Thyroid gland (tissue), 4 donors: ENCODE data around the gene PDCD4.

Experiments used
- CTCF ChIP-seq, 6 experiments: fragments of 200-600 bp in 3 of 6; fragments of 450-650 bp in 3 of 6; sonication (generic) in 3 of 6; IDR thresholded peaks; one replicate each; pipeline ENCODE4 v1.5.1; 2016 to 2019; ENCODE audit warnings: antibody characterized with exemption in 6 of 6, mild to moderate bottlenecking in 2 of 6, inconsistent platforms in 1 of 6, moderate library complexity in 1 of 6
- POLR2A ChIP-seq, 2 donors: fragments of 450-650 bp; IDR thresholded peaks; one replicate each; pipeline ENCODE4 v1.6.1; 2017; ENCODE audit warnings: antibody characterized with exemption in 2 of 2, mild to moderate bottlenecking in 2 of 2, moderate library complexity in 1 of 2

- no peak for TF ChIP-seq CTCF (IDR thresholded peaks at IDR 0.05)
- no peak for TF ChIP-seq POLR2A (IDR thresholded peaks at IDR 0.05)
Observed at GRCh38 chr10:110829721-110830410, 41.9 kb upstream of the PDCD4 start.
